SU-DHL-6 (cell line): ENCODE measurements around the gene SYPL1.

Source experiments
- CTCF ChIP-seq: fragments of 200-600 bp; sonication (generic); IDR thresholded peaks from one replicate; pipeline ENCODE4 v1.5.1; 2017; ENCODE audit warnings: antibody characterized with exemption, mild to moderate bottlenecking, low read length, moderate library complexity; ENCODE audit not compliant: insufficient read depth, poor library complexity, severe bottlenecking
- EZH2phosphoT487 ChIP-seq: fragments of 200-600 bp; sonication (generic), shearing (Covaris generic); conservative IDR thresholded peaks from 2 replicates; pipeline ENCODE4 v1.6.1; 2018; ENCODE audit warnings: mild to moderate bottlenecking, antibody characterized with exemption, low read length, moderate library complexity, mixed read lengths

- TF ChIP-seq CTCF (no peak), EZH2phosphoT487 (no peak)
Observed at GRCh38 chr7:106139265-106140251, 27.4 kb upstream of the SYPL1 start.
